RWPE2 (cell line): ENCODE measurements around the gene KIF26B.

Experiments used
- ATAC-seq: fragments of 200-7000 bp; cut with Tn5 transposase; 3 replicates; pipeline ENCODE4 v1.9.1; 2021; ENCODE audit warnings: low read depth
- DNase-seq: peaks from one replicate; pipeline ENCODE4 v3.0.0-alpha.2; 2020; ENCODE audit warnings: low spot score
- H3K27ac ChIP-seq: fragments of 450-650 bp; 2 replicates; pipeline ENCODE4 v1.5.1; 2017; ENCODE audit warnings: mild to moderate bottlenecking; ENCODE audit not compliant: poor library complexity, severe bottlenecking
- H3K27me3 ChIP-seq: fragments of 250-450 bp; sonication (Bioruptor Pico); 2 replicates; pipeline ENCODE4 v1.5.1; 2021; ENCODE audit warnings: mild to moderate bottlenecking, moderate library complexity; ENCODE audit not compliant: insufficient read depth, poor library complexity, severe bottlenecking
- H3K36me3 ChIP-seq: fragments of 250-450 bp; sonication (Bioruptor Pico); 2 replicates; pipeline ENCODE4 v1.5.1; 2020; ENCODE audit warnings: low read depth, mild to moderate bottlenecking, moderate library complexity
- H3K4me1 ChIP-seq: fragments of 250-450 bp; sonication (Bioruptor Pico); 2 replicates; pipeline ENCODE4 v1.5.1; 2021; ENCODE audit warnings: mild to moderate bottlenecking, moderate library complexity; ENCODE audit not compliant: insufficient read depth, poor library complexity, severe bottlenecking
- H3K4me3 ChIP-seq: fragments of 250-450 bp; sonication (Bioruptor Pico); 2 replicates; pipeline ENCODE4 v1.5.1; 2021; ENCODE audit warnings: mild to moderate bottlenecking, moderate library complexity; ENCODE audit not compliant: severe bottlenecking
- H3K9me3 ChIP-seq: fragments of 250-450 bp; sonication (Bioruptor Pico); 2 replicates; pipeline ENCODE4 v1.5.1; 2021; ENCODE audit warnings: mild to moderate bottlenecking, moderate library complexity; ENCODE audit not compliant: severe bottlenecking
- TF ChIP-seq, protein P1 (sequence below): fragments of 450-650 bp; IDR thresholded peaks from one replicate; pipeline ENCODE4 v1.5.1; 2017; ENCODE audit warnings: mild to moderate bottlenecking, moderate library complexity; ENCODE audit not compliant: poor library complexity, severe bottlenecking

The KIF26B gene

DNA sequence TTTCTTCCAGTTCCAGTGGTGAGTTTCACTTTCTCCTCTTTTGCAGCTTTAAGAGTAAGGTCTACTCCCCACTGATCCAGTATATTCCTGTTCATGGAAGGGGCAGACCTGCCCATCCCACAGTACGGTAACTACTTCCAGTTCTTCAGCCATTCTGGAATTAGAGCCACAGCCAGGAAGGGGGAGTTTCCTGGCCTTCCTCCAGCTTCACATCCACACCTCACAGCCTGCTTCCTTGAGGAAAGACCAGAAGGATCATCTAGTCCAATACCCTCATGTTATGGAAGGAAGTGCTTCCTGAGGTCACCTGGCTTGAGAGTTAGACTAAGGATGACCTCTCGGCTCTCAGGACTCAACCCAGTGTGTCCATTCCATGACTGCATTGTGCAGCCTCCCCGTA is 597.8 kb downstream of the KIF26B start:
- ATAC-seq: no peak

DNA sequence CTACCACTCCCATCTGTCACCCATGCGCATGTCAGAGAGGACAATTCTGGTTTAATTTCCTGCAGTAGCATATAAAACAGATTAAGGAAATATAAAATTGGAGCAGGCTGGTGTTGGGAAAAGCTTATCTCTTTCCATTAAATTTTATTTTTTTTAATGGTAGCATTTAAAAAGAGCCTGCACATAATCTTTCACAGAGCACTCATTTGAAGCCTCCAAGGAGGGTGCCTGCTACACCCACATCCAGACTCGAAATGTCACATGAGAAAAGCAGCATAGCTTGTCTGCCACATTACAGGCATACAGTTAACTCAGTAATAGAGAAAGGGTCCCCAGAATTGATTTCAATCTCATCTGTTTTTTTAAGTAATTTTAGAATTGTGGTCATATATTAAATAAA is 599.0 kb downstream of the KIF26B start:
- Histone ChIP-seq H3K4me3 (no peak overlapping the region), H3K4me1 (no peaks in the 10 kb centered on the region), H3K36me3 (no peaks in the 10 kb centered on the region), H3K27ac (no peak overlapping the region), H3K27me3 (no peaks in the 10 kb centered on the region), H3K9me3 (no peaks in the 10 kb centered on the region)
- ATAC-seq: no peak
- TF ChIP-seq, protein P1, sequence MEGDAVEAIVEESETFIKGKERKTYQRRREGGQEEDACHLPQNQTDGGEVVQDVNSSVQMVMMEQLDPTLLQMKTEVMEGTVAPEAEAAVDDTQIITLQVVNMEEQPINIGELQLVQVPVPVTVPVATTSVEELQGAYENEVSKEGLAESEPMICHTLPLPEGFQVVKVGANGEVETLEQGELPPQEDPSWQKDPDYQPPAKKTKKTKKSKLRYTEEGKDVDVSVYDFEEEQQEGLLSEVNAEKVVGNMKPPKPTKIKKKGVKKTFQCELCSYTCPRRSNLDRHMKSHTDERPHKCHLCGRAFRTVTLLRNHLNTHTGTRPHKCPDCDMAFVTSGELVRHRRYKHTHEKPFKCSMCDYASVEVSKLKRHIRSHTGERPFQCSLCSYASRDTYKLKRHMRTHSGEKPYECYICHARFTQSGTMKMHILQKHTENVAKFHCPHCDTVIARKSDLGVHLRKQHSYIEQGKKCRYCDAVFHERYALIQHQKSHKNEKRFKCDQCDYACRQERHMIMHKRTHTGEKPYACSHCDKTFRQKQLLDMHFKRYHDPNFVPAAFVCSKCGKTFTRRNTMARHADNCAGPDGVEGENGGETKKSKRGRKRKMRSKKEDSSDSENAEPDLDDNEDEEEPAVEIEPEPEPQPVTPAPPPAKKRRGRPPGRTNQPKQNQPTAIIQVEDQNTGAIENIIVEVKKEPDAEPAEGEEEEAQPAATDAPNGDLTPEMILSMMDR: no peak
- no peak for DNase-seq

More for the DNA sequence above, 597.8 kb downstream of the KIF26B start:
- Histone ChIP-seq H3K27ac (no peak overlapping the region), H3K4me3 (no peak overlapping the region), H3K27me3 (no peaks in the 10 kb centered on the region), H3K9me3 (no peaks in the 10 kb centered on the region), H3K36me3 (no peaks in the 10 kb centered on the region), H3K4me1 (no peaks in the 10 kb centered on the region)
- no peak for DNase-seq
- TF ChIP-seq, protein P1: no peak

DNA sequence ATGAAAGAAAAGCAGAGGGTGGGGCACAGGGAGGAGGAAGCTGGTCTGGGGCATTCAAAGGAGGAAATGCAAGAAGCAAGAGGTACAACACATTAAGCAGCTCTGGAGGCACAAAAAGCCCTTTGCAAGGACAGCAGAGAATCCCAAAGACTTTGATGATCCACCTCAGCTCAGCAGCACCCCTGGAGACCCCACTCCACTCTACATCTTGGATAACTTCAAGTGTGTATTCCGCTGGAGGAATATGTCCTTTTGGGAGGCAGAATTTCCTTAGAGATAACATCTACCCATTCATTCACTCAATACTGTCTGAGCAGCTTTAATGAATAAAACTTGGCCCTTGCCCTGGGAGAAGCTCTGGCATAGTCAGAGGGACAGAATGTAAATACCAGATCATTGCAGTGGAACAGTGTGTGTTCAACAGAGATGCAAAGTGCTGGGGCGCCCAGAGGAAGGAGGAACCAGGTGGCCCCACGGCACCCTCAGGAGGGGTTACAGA is 599.7 kb downstream of the KIF26B start:
- DNase-seq: no peak
- Histone ChIP-seq H3K4me1 (no peaks in the 10 kb centered on the region), H3K4me3 (no peak overlapping the region), H3K36me3 (no peaks in the 10 kb centered on the region), H3K27ac (no peak overlapping the region), H3K27me3 (no peaks in the 10 kb centered on the region), H3K9me3 (no peaks in the 10 kb centered on the region)
- TF ChIP-seq, protein P1: no peak
- no peak for ATAC-seq
